HUDEP-2 (cell line): ENCODE data around the gene NSDHL.

ENCODE experiments used
- DNase-seq, 76 experiments: peaks; one replicate each; lab custom pipeline; 2025; ENCODE audit not compliant: unreplicated experiment in 76 of 76; lab: John Stamatoyannopoulos, UW

NSDHL gene

GRCh38 chrX:152892999-152893891, 62.4 kb downstream of the NSDHL start:
- no peak for DNase-seq

- DNase-seq: no peak
Observed at GRCh38 chrX:152893980-152894610, 63.2 kb downstream of the NSDHL start.

- DNase-seq: no peak
Observed at GRCh38 chrX:152895121-152895520, 64.3 kb downstream of the NSDHL start.

- DNase-seq: no peak
Observed at GRCh38 chrX:152895724-152896420, 65.0 kb downstream of the NSDHL start.

- DNase-seq: no peak
Observed at GRCh38 chrX:152896450-152896849, 65.6 kb downstream of the NSDHL start.

- DNase-seq: no peak
Observed at GRCh38 chrX:152897222-152898131, 66.6 kb downstream of the NSDHL start, which contains the start of gene ZNF185. ZNF185 (plus strand) TSS chrX:152898067; CDS start chrX:152914490, 16,423 bp downstream.

GRCh38 chrX:152898442-152898841, 67.6 kb downstream of the NSDHL start:
- DNase-seq: no peak

GRCh38 chrX:152899111-152899873, 68.4 kb downstream of the NSDHL start:
- DNase-seq: no peak

GRCh38 chrX:152899874-152900719, 69.2 kb downstream of the NSDHL start:
- no peak for DNase-seq

GRCh38 chrX:152900937-152901445, 70.1 kb downstream of the NSDHL start:
- DNase-seq: no peak

- no peak for DNase-seq
Observed at GRCh38 chrX:152901816-152902501, 71.1 kb downstream of the NSDHL start.

GRCh38 chrX:152902502-152902820, 71.6 kb downstream of the NSDHL start:
- DNase-seq: no peak

- DNase-seq: no peak
Observed at GRCh38 chrX:152903589-152903988, 72.7 kb downstream of the NSDHL start.

- peak in 33 of 76 experiments; percentile 0 to 42 (median 13) for DNase-seq
Observed at GRCh38 chrX:152904151-152905080, 73.6 kb downstream of the NSDHL start.

GRCh38 chrX:152905081-152905420, 74.2 kb downstream of the NSDHL start:
- peak in 72 of 76 experiments; percentile 0 to 76 (median 48) for DNase-seq

GRCh38 chrX:152907084-152907651, 76.3 kb downstream of the NSDHL start:
- no peak for DNase-seq

- DNase-seq: no peak
Observed at GRCh38 chrX:152908486-152908885, 77.6 kb downstream of the NSDHL start.
